HG02571 (cell line): ENCODE measurements around the gene TRAFD1.

Source experiments
- ATAC-seq: cut with Tn5 transposase; IDR thresholded peaks from one replicate; pipeline ENCODE4 v1.9.1; 2021; ENCODE audit warnings: mild to moderate bottlenecking, moderate library complexity; ENCODE audit not compliant: unreplicated experiment

TRAFD1 gene

GRCh38 chr12:112175361-112176155 is 50.2 kb downstream of the TRAFD1 start:
- ATAC-seq = no peak

GRCh38 chr12:112176321-112177010 is 51.1 kb downstream of the TRAFD1 start:
- ATAC-seq = no peak

GRCh38 chr12:112178796-112179195 is 53.4 kb downstream of the TRAFD1 start:
- ATAC-seq = no peak

- ATAC-seq = no peak
These were observed 54.0 kb downstream of the TRAFD1 start for GRCh38 chr12:112179341-112179740.

GRCh38 chr12:112179916-112180315 is 54.6 kb downstream of the TRAFD1 start:
- no peak for ATAC-seq

DNA sequence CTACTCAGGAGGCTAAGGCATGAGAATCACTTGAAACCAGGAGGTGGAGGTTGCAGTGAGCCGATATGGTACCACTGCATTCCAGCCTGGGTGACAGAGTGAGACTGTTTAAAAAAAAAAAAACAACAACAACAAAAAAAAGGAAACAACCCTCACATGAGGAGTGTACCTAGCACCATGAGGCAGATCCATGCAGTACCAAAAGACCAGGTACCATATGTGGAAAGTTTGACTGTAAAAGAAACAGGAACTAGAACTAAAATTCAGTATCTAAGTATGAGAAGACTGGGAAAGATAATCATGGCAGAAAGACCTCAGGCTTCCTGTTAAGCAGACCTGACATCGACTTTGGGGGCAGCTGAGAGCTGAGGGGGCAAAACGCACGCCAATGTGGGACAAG is 55.1 kb downstream of the TRAFD1 start:
- no peak for ATAC-seq

DNA sequence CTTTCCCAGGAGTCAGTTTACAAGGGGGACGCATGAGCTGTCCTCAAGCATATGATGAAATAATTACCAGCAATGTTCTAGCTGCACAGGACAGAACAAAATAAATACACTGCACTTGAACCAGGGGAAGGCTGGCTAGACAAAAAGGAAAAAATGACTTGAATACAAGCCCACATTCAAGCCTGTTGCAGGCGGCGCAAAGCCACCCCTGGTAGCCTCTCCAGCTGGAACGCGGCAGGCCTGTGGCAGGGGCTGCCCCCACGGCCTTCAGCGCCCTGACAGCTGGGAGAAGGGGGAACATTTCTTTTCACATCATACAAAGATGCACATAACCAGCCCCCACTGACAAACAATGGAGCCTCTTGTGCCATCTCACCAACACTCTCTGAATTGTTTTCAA is 57.1 kb downstream of the TRAFD1 start:
- ATAC-seq = no peak

- ATAC-seq = no peak
These were observed 58.0 kb downstream of the TRAFD1 start for GRCh38 chr12:112183141-112184021.

GRCh38 chr12:112184056-112184887 is 58.9 kb downstream of the TRAFD1 start:
- no peak for ATAC-seq

DNA sequence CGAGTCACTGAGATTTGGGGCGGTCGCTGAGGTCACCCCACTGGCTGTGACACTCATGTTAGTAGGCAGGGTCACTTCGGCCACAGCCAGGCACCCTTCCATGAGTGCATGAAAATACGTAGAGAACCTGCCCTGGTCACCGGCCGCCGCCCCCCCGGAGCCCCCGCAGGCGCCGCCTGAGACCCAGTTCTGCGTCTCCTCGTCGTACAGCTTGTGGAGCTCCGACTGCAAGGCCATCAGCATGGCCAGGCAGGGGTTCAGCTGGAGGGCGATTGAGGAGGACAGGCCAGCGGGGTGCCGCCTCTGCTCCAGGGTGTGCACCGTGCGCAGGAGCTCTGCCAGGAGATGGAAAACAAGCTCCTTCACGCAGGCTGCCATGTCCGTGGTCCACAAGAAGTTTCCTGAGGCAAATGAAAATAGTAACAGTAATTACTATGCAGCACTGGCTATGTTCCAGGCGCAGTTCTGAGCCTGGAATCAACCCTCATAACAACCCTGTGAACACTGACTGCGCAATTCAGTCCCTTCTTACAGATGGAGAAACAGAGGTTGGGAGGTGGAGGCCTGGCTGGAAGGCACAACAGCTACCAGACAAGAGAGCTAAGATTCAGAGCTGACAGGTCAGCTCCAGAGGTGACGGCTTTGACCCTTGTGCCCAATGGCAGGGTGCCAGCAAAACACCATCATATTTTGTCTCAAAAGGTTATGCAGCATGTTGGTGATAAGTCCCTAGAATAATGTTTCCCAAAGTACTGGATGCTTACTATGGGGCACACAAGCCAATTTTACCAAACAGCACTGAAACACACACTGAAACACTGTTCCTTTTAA is 59.9 kb downstream of the TRAFD1 start:
- ATAC-seq = no peak

DNA sequence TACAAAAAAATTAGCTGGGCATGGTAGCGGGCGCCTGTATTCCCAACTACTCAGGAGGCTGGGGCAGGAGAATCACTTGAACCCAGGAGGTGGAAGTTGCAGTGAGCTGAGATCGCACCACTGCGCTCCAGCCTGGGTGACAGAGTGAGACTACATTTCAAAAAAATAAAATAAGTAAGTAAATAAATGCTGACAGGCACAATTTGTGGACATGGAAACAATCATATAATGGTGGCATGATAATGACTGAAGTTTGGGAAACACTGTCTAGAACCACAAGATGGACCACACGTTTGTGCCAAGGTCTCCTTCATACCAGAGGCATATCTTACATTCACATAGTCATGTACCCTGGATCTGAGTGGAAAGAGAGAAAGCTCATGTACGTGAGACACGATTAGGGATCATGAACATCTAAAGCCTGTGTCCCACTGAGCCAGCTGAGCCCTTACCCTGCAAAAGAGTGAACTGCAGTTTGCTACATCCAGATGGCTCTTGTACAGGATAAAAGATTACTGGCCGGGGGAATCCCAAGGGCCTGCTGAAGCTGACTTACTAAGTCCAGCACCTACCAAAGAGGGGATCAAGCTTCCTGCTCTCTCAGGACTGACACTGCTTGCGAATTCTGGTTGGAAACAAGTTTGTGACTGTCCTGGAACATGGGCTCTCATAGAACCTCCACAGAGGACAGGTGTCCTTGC is 62.9 kb downstream of the TRAFD1 start:
- no peak for ATAC-seq

DNA sequence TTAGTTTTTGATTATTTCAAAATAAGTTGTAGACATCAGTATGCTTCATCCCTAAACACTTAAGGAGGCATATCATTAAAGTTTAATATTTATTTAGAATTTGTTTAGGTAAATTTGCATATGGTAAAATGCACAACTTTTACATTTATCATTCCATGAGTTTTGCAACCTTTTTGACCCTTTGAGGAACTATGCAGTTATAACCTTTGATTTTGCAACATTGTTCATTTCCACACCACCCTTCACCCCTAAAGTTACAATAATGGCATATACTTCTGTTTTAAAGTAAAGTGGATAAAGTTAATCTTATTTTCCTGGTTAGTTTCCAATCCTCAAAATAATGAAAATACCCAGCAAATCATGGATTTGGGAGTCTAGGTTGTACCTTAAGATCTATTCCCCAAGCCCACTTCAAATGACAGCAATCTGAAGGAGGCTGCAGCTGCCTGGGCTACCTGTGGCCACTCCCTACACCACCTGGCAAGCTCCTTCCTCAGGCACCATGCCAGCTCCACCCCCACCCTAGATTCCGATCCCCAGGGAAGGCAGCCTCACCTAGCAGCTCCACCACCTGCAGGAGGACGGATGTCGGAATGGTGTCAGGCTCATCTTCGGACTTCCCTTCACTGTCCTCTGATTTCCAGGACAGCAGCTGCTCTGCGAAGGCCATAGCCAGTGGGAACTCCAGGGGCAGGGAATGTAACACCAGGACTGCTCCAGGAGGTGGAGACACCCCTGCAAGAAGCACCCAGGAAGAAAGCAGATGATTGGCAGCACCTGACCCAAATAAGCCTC is 65.1 kb downstream of the TRAFD1 start:
- no peak for ATAC-seq

DNA sequence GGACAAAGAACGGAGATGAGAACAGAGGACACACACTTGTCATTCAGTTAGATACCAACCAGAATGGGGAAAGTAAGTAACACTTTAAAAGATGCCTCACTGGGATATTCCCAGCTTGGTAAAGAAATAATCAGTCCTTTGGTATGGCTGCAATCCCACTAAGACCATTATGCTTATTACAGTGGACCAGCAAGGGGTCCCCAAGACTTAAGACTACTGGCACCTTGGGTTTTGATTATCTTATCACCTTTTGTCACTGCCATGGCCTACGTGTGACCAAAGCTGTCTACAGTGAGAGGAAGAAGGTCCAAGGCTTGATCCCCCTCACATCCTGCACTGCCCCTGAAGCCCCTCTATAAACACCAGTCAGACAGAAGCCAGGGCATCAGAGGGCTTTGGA is 65.8 kb downstream of the TRAFD1 start:
- ATAC-seq = no peak

DNA sequence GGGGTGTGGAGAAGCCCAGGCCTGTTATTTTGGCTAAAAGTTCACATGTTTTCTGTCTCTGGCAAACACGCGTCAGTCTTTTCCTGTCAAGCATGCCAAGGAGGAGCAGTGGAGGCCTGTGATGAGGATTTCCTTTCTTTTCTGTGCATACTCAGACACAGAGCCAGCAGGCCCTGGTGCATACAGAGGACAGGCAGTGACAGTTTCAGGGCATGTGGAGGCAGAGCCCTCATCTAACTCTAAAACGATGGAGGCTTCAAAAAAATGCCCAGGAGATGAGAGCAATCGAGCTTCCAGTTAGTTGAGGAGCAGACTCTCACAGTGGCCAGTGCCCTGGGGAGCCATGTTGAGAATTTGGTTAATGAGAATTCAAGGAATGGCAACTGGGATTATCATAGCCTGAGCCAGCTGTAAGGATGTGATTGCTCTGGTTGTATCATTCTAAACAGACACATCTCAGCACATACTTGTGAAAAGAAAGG is 66.5 kb downstream of the TRAFD1 start:
- ATAC-seq = no peak

- no peak for ATAC-seq
These were observed 67.1 kb downstream of the TRAFD1 start for GRCh38 chr12:112192475-112192874.

DNA sequence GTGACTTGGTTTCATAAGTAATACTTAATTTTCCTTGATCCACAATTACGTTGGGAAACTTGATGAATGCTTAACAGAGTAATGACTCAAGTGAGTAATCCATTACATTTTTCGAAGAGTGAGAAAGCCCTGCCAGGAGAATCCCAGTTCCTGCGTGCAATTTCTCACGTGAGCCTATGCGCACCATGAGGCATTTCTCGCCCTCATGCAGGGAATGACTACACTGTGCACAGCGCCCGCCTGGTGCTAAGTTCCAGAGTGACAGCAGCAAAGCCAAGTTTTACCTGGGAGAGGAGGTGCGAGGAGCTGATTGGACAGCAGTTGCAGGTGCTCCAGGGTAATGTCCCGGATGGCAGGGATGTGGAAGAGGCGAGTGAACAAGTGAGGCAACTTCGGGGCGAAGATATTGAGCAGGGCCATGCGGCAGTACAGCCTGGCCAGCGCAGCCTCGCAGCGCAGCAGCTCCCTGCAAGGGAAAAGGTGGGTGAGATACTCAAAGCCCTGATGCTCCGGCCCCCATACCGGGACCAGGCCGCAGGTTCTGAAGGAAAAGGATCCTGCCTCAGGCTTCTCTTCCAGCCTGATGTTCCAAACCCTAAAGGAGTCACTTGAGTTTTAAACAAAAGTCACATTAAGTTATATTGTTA is 69.4 kb downstream of the TRAFD1 start:
- ATAC-seq = no peak

DNA sequence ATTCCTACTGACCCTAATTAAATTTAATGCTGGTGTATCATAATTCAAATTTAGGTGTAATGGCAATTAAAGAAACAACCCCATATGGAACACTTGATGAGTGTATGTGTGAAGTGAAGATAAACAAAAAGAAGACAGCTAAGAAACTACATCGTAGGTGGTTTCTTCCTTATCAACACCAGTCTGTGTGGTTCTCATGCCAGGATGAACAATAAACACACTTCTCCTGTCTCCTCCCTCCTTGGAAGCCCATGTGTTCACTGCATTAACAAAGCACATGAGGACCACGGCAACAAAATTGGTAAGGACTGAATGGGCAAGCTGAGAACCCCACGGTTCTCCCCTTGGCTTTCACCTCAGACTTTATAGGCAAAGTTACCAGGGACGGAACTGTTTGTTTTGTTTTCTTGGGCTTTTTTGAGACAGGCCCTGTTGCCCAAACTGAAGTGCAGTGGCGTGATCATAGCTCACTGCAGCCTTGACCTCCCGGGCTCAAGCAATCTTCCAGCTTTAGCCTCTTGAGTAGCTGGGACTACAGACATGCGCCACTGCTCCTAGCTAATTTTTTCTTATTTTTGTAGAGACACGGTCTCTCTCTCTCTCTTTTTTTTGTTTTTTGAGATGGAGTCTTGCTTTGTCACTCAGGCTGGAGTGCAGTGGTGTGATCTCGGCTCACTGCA is 71.0 kb downstream of the TRAFD1 start:
- no peak for ATAC-seq
